GM12878 (cell line): Measurements from ENCODE around the gene SYNGR2. TPM values are rescaled to one million over a fixed set of nuclear protein-coding genes. Genes with fewer than 3 reads are reported as not detected.
"Not testable (repeated sequence)": the region's sequence is repeated elsewhere in the genome, so short reads cannot be mapped to it uniquely, and the experiment has no call there.

Source experiments
- ATAC-seq: fragments of 200-7000 bp; cut with Tn5 transposase; 3 replicates; pipeline ENCODE4 v1.9.1; 2020; ENCODE audit warnings: mild to moderate bottlenecking, moderate library complexity
- BruUV-seq: library from RNA; stranded (reverse); fragments of 400-500 nt; replicated peaks from 2 replicates; lab custom pipeline; 2021; lab: Mats Ljungman, UMichigan
- CTCF ChIA-PET: fragments of 300-600 bp; sonication (Branson Sonifier 250); formaldehyde crosslinking; extraction: SDS; loops from one replicate; lab custom pipeline; 2021; ENCODE audit warnings: inconsistent platforms; lab: Yijun Ruan, JAX
- POLR2A ChIA-PET: fragments of 350-600 bp; formaldehyde crosslinking; extraction: SDS; loops from one replicate; lab custom pipeline; 2021; ENCODE audit warnings: inconsistent platforms; lab: Charles Lee
- RAD21 ChIA-PET: fragments of 300-600 bp; sonication (Branson Sonifier 250); formaldehyde crosslinking; loops from one replicate; lab custom pipeline; 2023; ENCODE audit warnings: antibody characterized with exemption; ENCODE audit not compliant: unreplicated experiment; lab: Charles Lee
- SMC1A ChIA-PET: fragments of 300-600 bp; sonication (Branson Sonifier 250); formaldehyde crosslinking; loops from one replicate; lab custom pipeline; 2023; ENCODE audit not compliant: unreplicated experiment, uncharacterized antibody; lab: Charles Lee
- DNase-seq: peaks from one replicate; pipeline ENCODE4 v3.0.0-alpha.2; 2011; ENCODE audit warnings: low read depth, low spot score
- FAIRE-seq: peaks from 3 replicates; lab custom pipeline; 2011; peaks lifted over from hg19 to GRCh38; lab: Jason Lieb, UNC
- H2AFZ ChIP-seq: 2 replicates; pipeline ENCODE4 v1.6.0; 2011; ENCODE audit warnings: low read depth, low read length, control low read depth; ENCODE audit not compliant: control insufficient read depth
- H3K27ac ChIP-seq: 2 replicates; pipeline ENCODE4 v1.5.1; 2011; ENCODE audit warnings: control low read depth; ENCODE audit not compliant: control insufficient read depth, insufficient read depth
- H3K27me3 ChIP-seq, 2 experiments: replicated peaks in 1 of 2; 2 replicates each; pipeline versions ENCODE4 v1.6.0 to v1.6.1; 2011; ENCODE audit warnings: low read length in 1 of 2; ENCODE audit not compliant: control insufficient read depth in 2 of 2, insufficient read depth in 2 of 2
- H3K36me3 ChIP-seq, 2 experiments: 2 replicates each; pipeline ENCODE4 v1.5.1; 2011; ENCODE audit warnings: low read length in 1 of 2; ENCODE audit not compliant: control insufficient read depth in 2 of 2, insufficient read depth in 2 of 2
- H3K4me1 ChIP-seq: 2 replicates; pipeline ENCODE4 v1.6.1; 2011; ENCODE audit warnings: mild to moderate bottlenecking, low read length, moderate library complexity, mixed read lengths; ENCODE audit not compliant: control insufficient read depth, insufficient read depth
- H3K4me2 ChIP-seq: 2 replicates; pipeline ENCODE4 v1.6.0; 2011; ENCODE audit warnings: control low read depth; ENCODE audit not compliant: control insufficient read depth, insufficient read depth
- H3K4me3 ChIP-seq: fragments of 200-600 bp; sonication (generic); 2 replicates; pipeline ENCODE4 v1.5.1; 2016
- H3K79me2 ChIP-seq: 2 replicates; pipeline ENCODE4 v1.6.0; 2011; ENCODE audit warnings: low read length; ENCODE audit not compliant: control insufficient read depth, insufficient read depth
- H3K9ac ChIP-seq: 2 replicates; pipeline ENCODE4 v1.8.0; 2011; ENCODE audit warnings: low read length, control low read depth, mixed read lengths; ENCODE audit not compliant: control insufficient read depth, insufficient read depth
- H3K9me3 ChIP-seq: replicated peaks from 3 replicates; pipeline ENCODE4 v1.5.1; 2011; ENCODE audit warnings: mild to moderate bottlenecking, low read length; ENCODE audit not compliant: control insufficient read depth, insufficient read depth
- H4K20me1 ChIP-seq: 2 replicates; pipeline ENCODE4 v1.6.0; 2011; ENCODE audit not compliant: control insufficient read depth, insufficient read depth
- BCL3 ChIP-seq: IDR thresholded peaks from 2 replicates; pipeline ENCODE4 v1.6.1; 2011; ENCODE audit warnings: borderline replicate concordance, low read depth, mild to moderate bottlenecking, moderate library complexity, low read length; ENCODE audit not compliant: insufficient read depth, poor library complexity, severe bottlenecking
- CBFB ChIP-seq: IDR thresholded peaks from 2 replicates; pipeline ENCODE4 v1.6.1; 2016; ENCODE audit warnings: antibody characterized with exemption, low read depth
- CREB1 ChIP-seq: IDR thresholded peaks from 2 replicates; pipeline ENCODE4 v1.6.1; 2012; ENCODE audit warnings: low read depth, mild to moderate bottlenecking, inconsistent platforms
- NR2F1 ChIP-seq: fragments of 450-650 bp; conservative IDR thresholded peaks from 2 replicates; pipeline ENCODE4 v1.6.1; 2017; ENCODE audit warnings: mild to moderate bottlenecking
- POLR2A ChIP-seq: IDR thresholded peaks from 2 replicates; pipeline ENCODE4 v1.6.1; 2011; ENCODE audit warnings: low read depth, mild to moderate bottlenecking, low read length
- POLR2AphosphoS5 ChIP-seq: IDR thresholded peaks from 2 replicates; pipeline ENCODE4 v1.6.1; 2011; ENCODE audit warnings: mild to moderate bottlenecking, low read length, inconsistent platforms
- ZNF687 ChIP-seq: fragments of 450-650 bp; IDR thresholded peaks from 2 replicates; pipeline ENCODE4 v1.6.1; 2017; ENCODE audit warnings: mild to moderate bottlenecking, moderate library complexity
- WGBS: methylation state at CpG from one replicate; pipeline ENCODE4 v1.1.6; 2016; ENCODE audit warnings: low lambda C conversion rate; ENCODE audit not compliant: insufficient replicate concordance, insufficient coverage; ENCODE audit errors: missing lambda C conversion rate; 5-methylcytosine and 5-hydroxymethylcytosine counted together
- in situ Hi-C: fragments of 300-500 bp; cut with MboI; formaldehyde crosslinking; loops from 9 replicates; pipeline ENCODE4 v1.14.3; 2018; ENCODE audit warnings: mixed read lengths
- intact Hi-C: fragments of 100-400 bp; cut with micrococcal nuclease; formaldehyde crosslinking; loops from one replicate; pipeline ENCODE4 v1.14.2; 2022; ENCODE audit not compliant: unreplicated experiment
- polyA plus RNA-seq, 11 experiments: library from polyadenylated mRNA; depleted of rRNA in 4 of 11; unstranded in 6 of 11; stranded (reverse) in 5 of 11; fragments of >200 nt; fragmentation: Nextera tagmentation in 4 of 11; fragmentation: Illumina TruSeq in 1 of 11; extraction: Ambion mirVana in 4 of 11; extraction: Trizol in 1 of 11; gene quantifications; 1 replicate in 1 of 11; 2 replicates in 10 of 11; pipeline versions ENCODE4 v1.2.1 to v1.2.3, GENCODE V29; 2011 to 2016; ENCODE audit warnings: inconsistent platforms in 2 of 11, missing spikeins in 2 of 11, low read depth in 1 of 11
- total RNA-seq, 4 experiments: library from RNA; depleted of rRNA in 3 of 4; stranded (reverse); fragments of >200 nt in 3 of 4; fragmentation: Illumina TruSeq in 1 of 4; extraction: Trizol in 1 of 4; gene quantifications; 2 replicates each; pipeline versions ENCODE4 v1.2.1 to v1.2.3, GENCODE V29; 2013 to 2021
- TF ChIP-seq, protein P1 (sequence below): fragments of 450-650 bp; IDR thresholded peaks from 2 replicates; pipeline ENCODE4 v1.6.1; 2016; ENCODE audit warnings: mild to moderate bottlenecking

SYNGR2 gene
- total and polyA plus RNA-seq, 10 of the 15 experiments (the other 5 are each of a cell fraction or from before 2014, with no cell fraction given), result 4.4 to 529 (median 261) TPM

DNA sequence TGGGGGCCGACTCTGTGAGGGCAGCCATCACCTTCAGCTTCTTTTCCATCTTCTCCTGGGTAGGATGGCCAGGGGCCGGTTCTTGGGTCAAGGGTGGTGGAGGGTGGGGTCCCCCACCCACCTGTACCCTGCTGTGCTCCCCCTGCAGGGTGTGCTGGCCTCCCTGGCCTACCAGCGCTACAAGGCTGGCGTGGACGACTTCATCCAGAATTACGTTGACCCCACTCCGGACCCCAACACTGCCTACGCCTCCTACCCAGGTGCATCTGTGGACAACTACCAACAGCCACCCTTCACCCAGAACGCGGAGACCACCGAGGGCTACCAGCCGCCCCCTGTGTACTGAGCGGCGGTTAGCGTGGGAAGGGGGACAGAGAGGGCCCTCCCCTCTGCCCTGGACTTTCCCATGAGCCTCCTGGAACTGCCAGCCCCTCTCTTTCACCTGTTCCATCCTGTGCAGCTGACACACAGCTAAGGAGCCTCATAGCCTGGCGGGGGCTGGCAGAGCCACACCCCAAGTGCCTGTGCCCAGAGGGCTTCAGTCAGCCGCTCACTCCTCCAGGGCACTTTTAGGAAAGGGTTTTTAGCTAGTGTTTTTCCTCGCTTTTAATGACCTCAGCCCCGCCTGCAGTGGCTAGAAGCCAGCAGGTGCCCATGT lies 3.3 kb downstream of the SYNGR2 start:
- H3K9ac ChIP-seq, result peak overlapping the region; percentile 62
- ChIA-PET CTCF (interaction anchor here (1.0 to 9.0 kb wide), 5 partner anchors 28 to 80 kb away, joined by 3 to 132 read pairs (median 51); partner anchors contain the start of genes TMC6 and TMC8), SMC1A (interaction anchor here (0.9 to 7.4 kb wide), 10 partner anchors 10 to 152 kb away, joined by 3 to 51 read pairs (median 6); partner anchors contain the start of gene TMC8), RAD21 (interaction anchor here (1.0 to 8.6 kb wide), 11 partner anchors 9 to 80 kb away, joined by 3 to 83 read pairs (median 4); partner anchors contain the start of gene TMC6), POLR2A (interaction anchor here (1.0 to 8.7 kb wide), 10 partner anchors 9 to 44 kb away, joined by 3 to 85 read pairs (median 7); partner anchors contain the start of genes TMC6 and TMC8)
- not testable (repeated sequence) for DNase-seq, BruUV-seq, H2AFZ ChIP-seq, ATAC-seq, FAIRE-seq, H4K20me1 ChIP-seq, H3K27me3 ChIP-seq, H3K9me3 ChIP-seq
- H3K4me1 ChIP-seq, result peaks cover 59% of the 10 kb centered on the region
- H3K4me2 ChIP-seq, result peak overlapping the region; percentile 96
- peaks cover 0 to 26% of the 10 kb centered on the region in 2 experiments; a peak in 3 of 4 replicates for H3K36me3 ChIP-seq
- peak overlapping the region; percentile 70 for H3K4me3 ChIP-seq
- TF ChIP-seq ZNF687, result peak; percentile 3; the same call in 1 of the 2 replicates
- TF ChIP-seq, protein P1, sequence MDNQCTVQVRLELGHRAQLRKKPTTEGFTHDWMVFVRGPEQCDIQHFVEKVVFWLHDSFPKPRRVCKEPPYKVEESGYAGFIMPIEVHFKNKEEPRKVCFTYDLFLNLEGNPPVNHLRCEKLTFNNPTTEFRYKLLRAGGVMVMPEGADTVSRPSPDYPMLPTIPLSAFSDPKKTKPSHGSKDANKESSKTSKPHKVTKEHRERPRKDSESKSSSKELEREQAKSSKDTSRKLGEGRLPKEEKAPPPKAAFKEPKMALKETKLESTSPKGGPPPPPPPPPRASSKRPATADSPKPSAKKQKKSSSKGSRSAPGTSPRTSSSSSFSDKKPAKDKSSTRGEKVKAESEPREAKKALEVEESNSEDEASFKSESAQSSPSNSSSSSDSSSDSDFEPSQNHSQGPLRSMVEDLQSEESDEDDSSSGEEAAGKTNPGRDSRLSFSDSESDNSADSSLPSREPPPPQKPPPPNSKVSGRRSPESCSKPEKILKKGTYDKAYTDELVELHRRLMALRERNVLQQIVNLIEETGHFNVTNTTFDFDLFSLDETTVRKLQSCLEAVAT, result peak; percentile 23; the same call in 1 of the 2 replicates
- TF ChIP-seq CBFB, result 0 out of 2 replicates have a peak, but pooled peaks have one; percentile 21
- 0 out of 2 replicates have a peak, but pooled peaks have one; percentile 0 for TF ChIP-seq POLR2AphosphoS5
- 0 out of 2 replicates have a peak, but pooled peaks have one; percentile 33 for TF ChIP-seq NR2F1
- 0 out of 2 replicates have a peak, but pooled peaks have one; percentile 15 for TF ChIP-seq POLR2A
- TF ChIP-seq BCL3, result peak; percentile 13
- TF ChIP-seq CREB1, result 0 out of 2 replicates have a peak, but pooled peaks have one; percentile 15
- 31% methylated on average over 19 of the region's 19 CpGs for WGBS
- in situ Hi-C loops (loop anchor here (25.0 kb wide), 1 partner anchor 1909 kb away; the partner anchor contains the start of gene UBALD2), intact Hi-C loops (loop anchor here (1.0 to 2.0 kb wide), 2 partner anchors 31 to 37 kb away; no protein-coding TSS in a partner anchor)
- peak overlapping the region; percentile 86 for H3K27ac ChIP-seq
- peaks cover 59% of the 10 kb centered on the region for H3K79me2 ChIP-seq
